GM21825 (cell line): ENCODE data around the gene EML6.
"Not testable (repeated sequence)": the region's sequence is repeated elsewhere in the genome, so short reads cannot be mapped to it uniquely, and the experiment has no call there.

Experiments used
- ATAC-seq: cut with Tn5 transposase; IDR thresholded peaks from one replicate; pipeline ENCODE4 v1.9.1; 2021; ENCODE audit warnings: mild to moderate bottlenecking, moderate library complexity; ENCODE audit not compliant: unreplicated experiment

The EML6 gene

DNA sequence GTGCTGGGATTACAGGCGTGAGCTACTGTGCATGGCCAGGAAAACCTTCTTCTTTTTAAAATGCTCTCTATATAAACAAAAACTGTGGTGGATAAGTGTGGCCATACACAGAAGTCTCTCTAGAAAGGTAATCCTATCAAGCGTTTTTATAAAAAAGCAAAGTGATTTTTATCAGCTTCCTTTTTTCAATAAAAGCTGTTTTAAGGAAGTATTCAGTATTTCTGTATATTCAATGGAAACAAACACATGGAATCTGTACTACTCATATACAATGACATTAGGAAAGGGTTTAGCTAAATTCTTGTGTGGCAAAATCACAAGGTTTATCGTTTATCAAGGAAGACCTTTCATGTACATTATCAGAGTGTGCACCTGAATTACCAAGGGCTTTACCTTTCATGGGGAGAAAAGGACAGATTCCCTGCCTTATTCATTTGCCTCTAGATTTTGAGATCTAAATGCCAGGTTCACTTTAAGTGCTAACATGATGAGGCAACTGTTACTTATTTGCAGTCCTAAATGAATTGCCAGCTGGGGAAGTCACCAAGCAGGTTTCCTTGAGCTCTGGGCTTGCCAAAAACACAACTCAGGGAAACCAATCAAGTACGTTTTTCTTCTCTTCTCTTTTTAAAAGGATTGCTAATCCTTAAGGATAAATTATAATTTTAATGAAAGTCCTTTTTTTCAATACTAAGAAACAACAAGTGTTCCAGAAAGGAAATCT is 256.0 kb downstream of the EML6 start:
- ATAC-seq = no peak

DNA sequence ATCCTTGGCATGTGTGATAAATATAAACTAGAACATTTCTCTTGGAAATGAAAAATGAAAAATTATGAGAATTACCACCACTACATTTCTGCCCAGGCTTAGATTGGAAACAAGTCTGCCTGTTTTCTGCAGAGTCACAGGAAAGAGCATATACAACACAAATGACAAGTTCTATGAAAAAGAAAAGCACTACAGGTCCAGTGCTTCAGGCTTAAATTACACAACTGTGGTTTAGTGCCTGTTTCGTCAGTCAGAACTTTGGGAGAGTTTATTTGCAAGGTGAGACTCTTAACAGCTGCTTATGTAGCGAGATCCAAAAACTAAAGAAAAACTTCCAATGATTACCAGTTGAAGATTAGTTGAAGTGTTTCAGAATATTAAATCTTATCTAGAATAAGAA is 257.9 kb downstream of the EML6 start:
- no peak for ATAC-seq

DNA sequence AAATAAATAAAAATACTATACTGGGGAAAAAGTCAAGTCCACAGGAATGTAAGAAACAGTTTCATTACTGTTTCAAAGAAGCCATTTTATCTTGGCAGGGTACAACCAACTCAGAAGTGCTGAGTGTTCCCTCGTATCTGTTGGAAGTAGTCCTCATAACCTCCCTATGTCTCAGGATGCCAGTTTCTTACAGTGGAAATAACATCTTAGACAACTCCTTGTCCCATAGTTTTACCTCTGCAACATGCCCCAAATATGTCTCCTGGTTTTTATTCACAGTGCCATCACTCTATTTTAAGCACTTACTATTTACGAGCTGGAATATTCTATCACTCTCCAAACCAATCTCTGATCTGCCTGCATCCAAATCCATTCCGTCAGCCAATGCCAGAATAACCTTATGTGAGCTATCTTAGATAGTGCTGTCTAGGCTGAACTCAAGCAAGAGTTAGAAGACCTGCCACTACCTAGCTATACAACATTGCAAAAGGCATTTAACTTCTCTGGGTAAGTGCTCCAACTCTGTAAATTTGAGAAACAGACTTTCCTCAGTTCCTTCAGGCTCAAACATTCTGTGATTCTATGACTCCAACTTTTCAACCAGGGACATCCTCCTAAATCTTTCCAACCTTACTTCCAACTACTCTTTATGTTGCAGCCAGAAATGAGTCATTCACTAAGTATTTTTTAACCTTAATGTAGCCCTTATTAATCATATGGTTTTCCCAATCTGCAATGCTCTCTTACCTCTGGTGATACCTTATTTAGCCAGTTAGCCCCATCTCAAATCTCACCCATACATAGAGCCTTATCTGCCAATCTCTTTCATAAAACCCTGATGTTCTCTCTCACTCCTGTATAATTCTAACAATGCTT is 260.1 kb downstream of the EML6 start:
- ATAC-seq = no peak

DNA sequence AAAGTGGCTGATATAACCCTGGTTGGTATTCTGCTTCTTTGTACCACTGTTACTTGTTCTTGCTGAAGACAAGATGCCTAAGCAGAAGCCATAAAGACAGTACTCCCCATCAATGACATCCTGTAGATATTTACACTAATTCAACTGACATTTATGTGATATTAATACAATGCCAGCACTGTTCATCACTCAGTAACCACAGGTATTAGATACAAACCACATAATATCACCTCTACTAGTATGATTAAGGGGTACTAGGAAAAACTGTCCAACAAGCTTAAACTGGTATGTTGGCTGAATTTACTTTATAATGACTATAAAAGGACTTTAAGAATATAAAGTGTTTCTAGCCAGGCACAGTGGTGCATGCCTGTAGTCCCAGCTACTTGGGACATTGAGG is 261.0 kb downstream of the EML6 start:
- ATAC-seq = no peak

DNA sequence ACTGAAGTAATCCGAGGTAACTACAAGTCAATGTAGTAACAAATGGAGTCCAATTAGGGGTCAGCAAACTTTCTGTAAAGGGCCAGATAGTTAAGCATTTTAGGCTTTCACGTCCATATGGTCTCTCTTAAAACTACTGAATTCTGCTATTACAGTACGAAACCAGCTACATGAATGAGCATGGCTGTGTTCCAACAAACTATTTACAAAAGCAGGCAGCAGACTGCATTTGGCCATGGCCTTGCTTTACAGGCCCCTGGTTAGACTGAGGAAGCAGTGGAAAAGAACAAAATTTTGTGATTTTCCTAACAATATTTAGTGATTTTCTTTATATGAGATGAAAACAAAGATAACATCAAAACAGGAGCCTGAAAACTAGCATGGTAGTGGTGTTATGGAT is 262.8 kb downstream of the EML6 start:
- ATAC-seq = no peak

DNA sequence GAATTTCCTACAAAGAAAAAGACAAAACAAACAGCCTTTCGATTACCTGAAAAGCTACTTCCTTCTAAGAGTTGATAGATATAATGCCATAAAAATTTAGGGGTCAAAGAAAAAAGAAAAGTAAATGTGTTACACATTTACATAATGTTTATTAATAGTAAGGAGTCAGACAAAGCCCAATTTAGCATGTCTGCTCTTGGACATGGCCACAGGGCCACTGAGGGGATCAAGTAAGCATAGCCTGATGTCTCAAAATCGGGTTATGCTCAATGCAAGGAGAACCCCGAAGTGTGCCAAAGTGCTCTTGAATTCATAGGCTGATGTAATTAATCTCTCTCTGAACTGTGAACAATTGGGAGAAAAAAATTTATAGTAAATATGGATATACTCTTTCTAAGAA is 265.1 kb downstream of the EML6 start:
- ATAC-seq = no peak

DNA sequence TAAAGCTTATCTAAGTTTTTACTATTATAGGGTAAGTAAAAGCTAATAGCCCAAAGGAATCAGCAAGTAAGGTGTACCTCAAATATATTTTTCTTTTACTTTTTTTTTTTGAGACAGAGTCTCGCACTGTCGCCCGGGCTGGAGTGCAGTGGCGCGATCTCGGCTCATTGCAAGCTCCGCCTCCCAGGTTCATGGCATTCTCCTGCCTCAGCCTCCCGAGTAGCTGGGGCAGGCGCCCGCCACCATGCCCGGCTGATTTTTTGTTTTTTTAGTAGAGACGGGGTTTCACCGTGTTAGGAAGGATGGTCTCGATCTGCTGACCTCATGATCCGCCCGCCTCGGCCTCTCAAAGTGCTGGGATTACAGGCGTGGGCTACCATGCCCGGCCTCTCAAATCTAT is 267.2 kb downstream of the EML6 start:
- ATAC-seq = not testable (repeated sequence)

DNA sequence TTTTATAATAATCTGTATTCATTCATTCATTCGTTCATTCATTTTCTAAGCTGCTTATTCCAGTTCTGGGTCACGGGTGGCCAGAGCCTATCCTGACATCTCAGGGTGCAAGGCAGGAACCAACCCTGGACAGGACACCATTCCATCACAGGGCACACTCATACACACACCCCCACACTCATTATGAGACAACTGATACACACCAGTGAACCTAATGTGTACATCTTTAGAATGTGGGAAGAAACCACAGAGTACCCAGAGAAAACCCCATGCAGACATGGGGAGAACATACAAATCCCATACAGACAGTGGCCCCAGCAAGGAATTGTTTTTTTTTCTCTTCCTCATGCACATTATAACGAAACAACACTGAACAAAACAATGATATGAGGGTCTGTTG is 272.1 kb downstream of the EML6 start:
- ATAC-seq = no peak

DNA sequence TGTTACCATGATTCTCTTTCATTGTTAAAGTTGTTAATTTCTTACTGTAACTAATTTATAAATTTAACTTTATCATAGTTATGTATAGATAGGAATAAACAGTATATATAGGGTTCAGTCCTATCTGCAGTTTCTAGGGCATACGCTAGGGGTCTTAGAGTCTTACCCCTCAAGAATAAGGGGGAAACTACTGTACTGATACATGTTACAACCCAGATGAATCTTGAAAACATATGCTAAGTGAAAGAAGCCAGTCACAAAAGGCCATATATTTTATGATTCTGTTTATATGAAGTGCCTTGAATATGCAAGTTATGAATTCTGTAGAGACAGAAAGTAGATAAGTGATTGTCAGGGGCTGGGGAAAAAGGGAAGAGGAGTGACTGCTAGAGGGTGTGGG is 274.4 kb downstream of the EML6 start:
- ATAC-seq = no peak

DNA sequence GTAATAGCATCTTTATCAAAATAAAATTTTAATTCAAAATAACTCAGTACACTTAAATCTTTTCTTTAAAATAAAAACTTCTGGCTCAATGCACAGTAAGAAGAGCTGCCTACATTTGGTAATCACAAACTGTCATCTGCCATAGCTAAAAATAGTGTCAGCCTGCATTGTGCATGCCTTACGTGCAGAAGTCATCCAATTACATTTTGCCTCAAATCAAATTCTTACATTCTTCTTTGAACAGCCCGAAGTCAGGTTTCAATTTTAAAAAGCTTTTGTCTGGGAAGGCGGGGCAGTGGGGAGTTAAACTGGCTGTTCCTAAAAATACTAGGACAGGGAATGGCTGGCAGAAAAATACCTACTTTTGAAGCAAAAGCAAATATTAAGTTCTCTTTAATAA is 275.7 kb downstream of the EML6 start:
- no peak for ATAC-seq

DNA sequence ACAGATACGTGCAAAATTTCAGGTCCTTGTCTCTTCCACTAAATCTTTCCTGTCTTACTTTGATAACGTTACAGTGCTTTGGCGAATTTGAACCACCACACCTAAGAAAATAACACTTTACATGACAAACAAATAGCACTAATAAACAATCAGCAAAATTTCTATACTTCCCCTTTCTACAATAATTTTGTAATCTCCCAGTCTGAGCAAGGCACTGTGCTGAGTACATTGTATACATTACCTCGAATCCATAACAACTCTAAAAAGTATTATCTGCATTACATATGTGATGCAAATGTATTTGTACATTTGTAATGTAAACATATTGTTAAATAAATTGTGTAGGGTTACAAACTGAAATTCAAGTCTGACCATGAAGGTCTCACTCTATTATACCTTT is 276.9 kb downstream of the EML6 start:
- ATAC-seq = no peak

DNA sequence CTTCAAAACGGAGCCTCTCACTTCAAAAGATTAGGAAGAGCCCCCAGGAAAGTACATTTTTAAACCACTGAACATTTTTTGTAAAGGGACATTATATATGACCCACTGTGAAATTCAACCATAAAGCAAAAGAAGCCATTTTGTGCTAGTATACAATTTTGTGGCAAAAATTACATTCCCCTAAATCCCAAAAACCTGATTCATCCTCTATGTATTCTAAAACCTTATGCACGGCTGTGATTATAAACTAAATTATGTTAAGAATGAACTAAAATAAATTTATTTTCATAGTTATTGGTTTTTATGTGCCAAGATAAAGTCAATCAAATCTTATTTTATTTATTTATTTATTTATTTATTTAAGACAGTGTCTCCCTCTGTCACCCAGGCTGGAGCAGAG is 278.3 kb downstream of the EML6 start:
- no peak for ATAC-seq

DNA sequence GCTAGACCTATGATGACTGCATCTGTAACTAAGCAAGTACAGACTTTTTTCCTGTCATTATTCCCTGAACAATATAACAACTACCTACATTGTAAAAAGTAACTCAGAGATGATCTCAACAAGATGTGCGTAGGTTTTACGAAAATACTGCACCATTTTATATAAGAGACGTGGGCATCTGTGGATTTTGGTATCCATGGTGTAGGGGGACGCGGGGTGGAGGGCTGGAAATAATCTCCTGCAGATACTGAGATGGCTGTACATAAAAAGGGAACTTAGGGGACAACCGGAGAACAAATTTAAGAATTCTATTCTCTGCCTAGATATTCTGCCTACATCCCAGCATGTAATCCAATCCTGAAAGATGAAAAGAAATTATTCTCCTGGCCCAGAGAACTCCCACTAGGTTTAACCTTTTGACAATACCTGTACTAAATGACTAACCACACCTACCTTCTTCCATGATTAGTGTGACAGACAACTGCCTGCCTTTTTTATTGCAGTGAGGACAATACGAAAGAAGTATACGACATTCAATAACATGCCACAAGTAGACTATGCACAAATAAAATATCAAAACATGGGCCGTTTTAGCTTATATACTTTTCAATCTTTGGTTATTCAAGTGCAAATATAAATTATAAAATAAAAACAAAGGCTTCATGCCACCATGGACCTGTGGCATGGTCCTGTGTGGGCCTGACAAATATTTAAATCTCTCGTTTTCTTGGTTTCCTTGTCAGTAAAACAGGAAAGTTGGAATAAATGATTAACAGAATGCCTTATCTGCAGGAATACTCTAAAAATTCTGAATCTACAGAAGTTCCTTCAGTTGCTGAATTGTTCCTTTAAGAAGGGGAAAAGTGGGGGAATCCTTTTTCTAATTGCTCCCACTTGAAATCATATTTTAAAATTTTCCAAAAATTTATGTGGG is 280.5 kb downstream of the EML6 start:
- ATAC-seq = no peak

DNA sequence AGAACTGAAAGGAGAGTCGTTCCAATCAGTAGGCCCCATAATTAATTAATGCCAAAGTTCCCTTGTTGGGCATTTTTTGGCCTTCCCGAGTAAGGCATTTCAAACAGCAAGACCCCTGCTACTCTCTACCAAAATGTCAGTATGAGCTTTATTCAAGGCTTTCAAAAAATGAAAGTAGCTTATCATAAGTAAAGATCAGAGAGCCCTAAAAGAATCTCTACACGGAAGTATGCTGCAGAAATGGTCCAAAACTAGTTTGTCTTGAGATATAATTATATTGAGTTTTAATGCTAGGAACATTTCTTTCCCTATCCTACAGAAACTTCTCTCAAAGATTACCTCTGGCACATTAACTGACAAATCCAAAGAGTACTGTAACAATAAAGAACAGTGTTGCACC is 282.8 kb downstream of the EML6 start:
- no peak for ATAC-seq

DNA sequence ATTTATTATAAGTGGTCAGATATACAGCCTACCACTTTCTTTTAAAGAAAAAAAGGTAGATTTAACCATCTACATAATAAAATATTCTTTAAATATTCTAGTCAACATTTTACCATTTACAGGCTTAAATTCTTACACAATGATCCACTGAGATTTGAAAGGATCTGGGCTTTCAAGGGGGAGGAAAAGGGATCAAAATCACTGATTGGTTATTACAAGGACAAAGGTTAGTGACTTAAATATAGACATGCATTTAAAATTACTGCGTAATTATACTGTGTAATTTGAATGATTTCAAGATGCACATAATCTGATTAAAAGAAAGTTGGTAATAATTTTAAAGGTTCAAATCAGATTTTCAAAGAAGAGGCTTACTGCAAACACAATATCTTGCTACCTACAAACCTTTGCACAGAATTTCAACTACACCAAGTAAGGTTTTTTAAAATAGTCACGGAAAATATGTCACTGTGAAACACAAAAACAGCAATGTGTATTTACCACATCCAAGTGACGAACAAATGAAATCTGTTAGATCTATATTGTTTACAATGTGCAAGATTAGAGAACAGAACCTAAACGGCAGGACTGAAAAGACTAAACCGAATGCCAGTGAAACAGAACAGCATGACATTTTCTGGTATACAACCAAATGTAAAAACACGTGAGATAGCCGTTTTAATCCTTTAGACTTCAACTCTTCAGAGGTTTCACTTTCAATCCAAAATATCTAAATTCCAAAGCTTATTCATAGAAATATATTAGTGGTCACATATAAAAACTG is 286.0 kb downstream of the EML6 start:
- ATAC-seq = peak; percentile 5

DNA sequence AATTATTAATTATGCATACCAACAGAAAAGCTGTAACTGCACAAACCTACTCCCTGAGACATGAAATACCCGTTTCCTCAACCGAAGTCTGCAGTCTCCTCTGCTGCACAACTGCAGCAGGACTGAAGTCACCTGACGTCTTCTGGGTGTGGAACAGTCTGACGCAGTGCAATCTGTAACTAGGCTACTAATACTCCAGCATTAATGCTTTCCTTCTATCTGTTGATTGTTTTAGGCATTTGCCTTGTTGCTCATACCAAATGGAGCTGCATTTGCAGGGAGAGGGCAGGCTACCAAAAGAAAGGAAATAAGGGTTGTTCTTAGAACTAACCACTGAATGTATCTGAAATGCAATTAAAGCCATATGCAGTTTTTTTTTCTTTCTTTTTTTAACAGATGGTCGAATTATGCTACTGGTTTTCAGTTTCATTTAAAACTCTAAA is 286.7 kb downstream of the EML6 start:
- peak; percentile 91 for ATAC-seq

DNA sequence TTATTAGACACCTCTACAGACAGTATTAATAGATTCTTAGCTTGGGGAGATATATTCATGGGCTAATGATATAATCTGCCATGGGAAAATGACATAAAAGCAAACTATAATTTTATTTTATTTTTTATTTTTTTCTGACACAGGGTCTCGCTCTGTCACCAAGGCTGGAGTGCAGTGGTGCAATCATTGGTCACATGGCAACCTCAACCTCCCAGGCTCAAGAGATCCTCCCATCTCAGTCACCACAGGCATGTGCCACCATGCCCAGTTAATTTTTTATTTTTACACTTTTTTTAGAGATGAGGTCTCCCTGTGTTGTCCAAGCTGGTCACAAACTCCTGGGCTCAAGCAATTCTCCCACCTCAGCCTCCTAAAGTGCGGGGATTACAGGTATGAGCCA is 287.5 kb downstream of the EML6 start:
- ATAC-seq = no peak

DNA sequence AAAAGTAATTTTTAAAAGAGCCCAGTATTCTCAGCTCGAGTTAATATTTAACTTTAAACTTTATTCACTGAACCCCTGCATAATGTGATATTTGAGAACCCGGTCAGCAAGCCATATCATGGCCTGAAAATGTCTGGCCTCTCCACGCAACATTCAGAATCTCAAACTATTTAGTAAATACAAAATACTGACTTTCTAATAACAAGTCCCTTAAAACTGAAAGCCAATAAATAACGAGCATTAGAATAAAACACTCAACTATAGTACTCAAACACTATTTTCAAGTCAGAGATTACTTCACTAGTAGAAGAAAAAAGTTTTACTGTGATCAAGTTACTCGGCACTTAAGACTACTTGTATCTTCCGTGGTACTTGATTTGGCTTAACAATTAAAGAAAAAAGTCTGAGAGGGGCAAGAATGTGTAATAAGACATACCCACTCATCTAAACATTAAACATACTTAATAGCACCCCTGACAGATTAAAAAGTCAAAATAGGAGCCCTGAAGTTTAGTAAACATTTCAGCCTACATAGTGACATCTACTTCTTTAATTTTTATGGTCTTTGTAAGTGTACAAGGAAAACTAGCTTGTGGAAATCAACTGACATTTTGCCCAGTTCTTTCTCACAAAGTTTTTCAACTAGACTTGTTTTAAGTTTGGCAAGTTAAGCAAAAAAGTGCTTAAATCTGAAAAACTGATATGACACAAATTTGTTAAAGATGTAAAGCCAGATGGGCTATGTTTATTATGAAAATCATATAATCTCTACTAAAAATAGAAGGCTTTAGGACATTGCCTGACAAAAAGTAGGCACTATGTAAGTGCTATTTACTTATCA is 288.6 kb downstream of the EML6 start:
- ATAC-seq = no peak

DNA sequence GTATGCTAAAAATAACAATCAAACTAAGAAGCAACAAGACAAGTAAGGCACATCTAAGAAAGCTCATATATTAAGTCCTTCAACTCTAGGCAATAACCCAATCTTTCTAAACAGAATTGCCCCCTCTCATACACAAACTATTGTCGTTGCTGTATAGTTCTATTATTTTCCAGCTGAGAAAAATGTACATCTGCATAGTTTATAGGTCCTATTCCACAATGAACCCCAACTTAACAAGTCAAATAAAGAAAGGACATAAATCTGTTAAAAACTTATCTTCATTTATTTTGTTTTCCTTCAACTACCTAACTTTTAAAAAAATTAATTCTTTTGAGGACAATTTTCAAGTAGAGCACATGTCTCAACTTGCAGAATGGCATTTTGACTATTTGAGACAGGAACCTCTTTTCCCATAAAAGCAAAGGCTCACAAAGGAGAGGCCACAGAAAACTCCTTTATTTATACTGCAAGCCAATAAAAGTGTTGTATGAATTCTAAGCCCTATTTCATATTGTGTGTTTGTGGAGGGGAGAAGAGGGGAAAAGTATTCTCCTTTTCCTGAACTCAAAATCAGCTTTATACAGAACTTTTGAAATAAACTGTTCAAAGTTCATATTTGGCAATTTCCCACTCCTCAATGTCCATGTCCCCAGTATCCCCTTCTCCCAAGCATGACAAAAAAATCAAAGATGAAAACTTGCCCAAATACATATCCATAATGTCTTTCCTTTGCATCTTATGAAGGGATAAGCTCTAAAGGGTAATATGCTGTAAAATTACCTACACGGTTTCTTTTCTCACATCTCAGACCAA is 289.4 kb downstream of the EML6 start:
- ATAC-seq = no peak
